Body of pancreas (tissue), 4 donors: Measurements from ENCODE around the gene FAM234B. TPM values are rescaled to one million over a fixed set of nuclear protein-coding genes. Genes with fewer than 3 reads are reported as not detected.

Source experiments
- ATAC-seq: fragments of 150-250 bp; one replicate; pipeline ENCODE4 v1.9.1; 2016
- DNase-seq, 4 donors: peaks; one replicate each; pipeline ENCODE4 v3.0.0-alpha.2; 2019
- H3K27ac ChIP-seq, 4 donors: fragments of 200-600 bp; sonication (generic); 1 replicate in 3 of 4; 2 replicates in 1 of 4; pipeline versions ENCODE4 v1.5.1 to v1.6.1; 2016 to 2019; ENCODE audit warnings: mild to moderate bottlenecking in 1 of 4, mixed read lengths in 1 of 4, moderate library complexity in 1 of 4
- H3K27me3 ChIP-seq, 2 donors: fragments of 200-600 bp; sonication (generic); one replicate each; pipeline ENCODE4 v1.6.0; 2016; ENCODE audit warnings: mild to moderate bottlenecking in 1 of 2
- H3K36me3 ChIP-seq, 2 donors: fragments of 200-600 bp; sonication (generic); replicated peaks in 1 of 2; 2 replicates each; pipeline ENCODE4 v1.5.1; 2016; ENCODE audit warnings: low read depth in 2 of 2; ENCODE audit not compliant: insufficient read depth in 1 of 2
- H3K4me1 ChIP-seq: fragments of 200-600 bp; sonication (generic); one replicate; pipeline ENCODE4 v1.6.0; 2016
- H3K4me3 ChIP-seq, 2 donors: fragments of 200-600 bp; sonication (generic); 1 replicate in 1 of 2; 2 replicates in 1 of 2; pipeline ENCODE4 v1.5.1; 2016 to 2019
- H3K9me3 ChIP-seq, 3 donors: fragments of 200-600 bp; sonication (generic); 1 replicate in 2 of 3; 2 replicates in 1 of 3; pipeline ENCODE4 v1.5.1; 2016
- CTCF ChIP-seq, 7 experiments: fragments of 450-650 bp in 4 of 7; fragments of 200-600 bp in 3 of 7; sonication (generic) in 3 of 7; IDR thresholded peaks; one replicate each; pipeline ENCODE4 v1.5.1; 2016 to 2019; ENCODE audit warnings: antibody characterized with exemption in 7 of 7
- POLR2A ChIP-seq, 3 donors: fragments of 450-650 bp; IDR thresholded peaks; one replicate each; pipeline ENCODE4 v1.6.1; 2016; ENCODE audit warnings: antibody characterized with exemption in 3 of 3, mild to moderate bottlenecking in 2 of 3
- WGBS, 2 donors: methylation state at CpG; one replicate each; pipeline ENCODE4 v1.1.5; 2017; 5-methylcytosine and 5-hydroxymethylcytosine counted together
- intact Hi-C: fragments of 100-400 bp; cut with DNase I; formaldehyde crosslinking; loops from one replicate; pipeline ENCODE4 v1.15.1; 2023
- total RNA-seq, 2 donors: library from RNA; depleted of rRNA; stranded (reverse); fragments of >200 nt; gene quantifications; one replicate each; pipeline ENCODE4 v1.1.0, GENCODE V29; 2016

The FAM234B gene
- total RNA-seq, 2 donors from 2014 or later = 8.0 to 9.6 TPM

- WGBS, 2 donors = 74 to 88% methylated on average over 5 of the region's 5 CpGs
- H3K27ac ChIP-seq = no peak overlapping the region
- ATAC-seq = no peak
- H3K4me3 ChIP-seq = no peak overlapping the region
- H3K36me3 ChIP-seq = no peaks in the 10 kb centered on the region
- H3K4me1 ChIP-seq = peaks cover 21% of the 10 kb centered on the region
- no peak for TF ChIP-seq POLR2A (IDR thresholded peaks at IDR 0.05)
- H3K9me3 ChIP-seq = no peaks in the 10 kb centered on the region
- no peak for DNase-seq
- H3K27me3 ChIP-seq = no peaks in the 10 kb centered on the region
- intact Hi-C loops = no loop called here
These were observed 35.3 kb upstream of the FAM234B start for GRCh38 chr12:13008741-13009380.

GRCh38 chr12:13011098-13011497 lies 33.1 kb upstream of the FAM234B start:
- WGBS, 2 donors = 84 to 88% methylated on average over 6 of the region's 6 CpGs
- Histone ChIP-seq H3K36me3 (no peaks in the 10 kb centered on the region), H3K27ac (no peak overlapping the region), H3K4me1 (peaks cover 6% of the 10 kb centered on the region), H3K27me3 (no peaks in the 10 kb centered on the region), H3K9me3 (no peaks in the 10 kb centered on the region), H3K4me3 (no peak overlapping the region)
- DNase-seq (no peak), ATAC-seq (no peak)
- TF ChIP-seq POLR2A (IDR thresholded peaks at IDR 0.05) = no peak
- no peak for TF ChIP-seq CTCF (IDR thresholded peaks at IDR 0.05)
- intact Hi-C loops = no loop called here

- Histone ChIP-seq H3K4me1 (no peaks in the 10 kb centered on the region), H3K27me3 (no peaks in the 10 kb centered on the region), H3K9me3 (no peaks in the 10 kb centered on the region), H3K4me3 (no peak overlapping the region), H3K27ac (no peak overlapping the region), H3K36me3 (no peaks in the 10 kb centered on the region)
- TF ChIP-seq POLR2A (IDR thresholded peaks at IDR 0.05) (no peak), CTCF (IDR thresholded peaks at IDR 0.05) (no peak)
- intact Hi-C loops = loop anchor here (10.0 kb wide), 1 partner anchor 182 kb away; no protein-coding TSS in a partner anchor
- DNase-seq = no peak
- ATAC-seq = no peak
- WGBS, 2 donors = 69 to 75% methylated on average over 6 of the region's 6 CpGs
These were observed 21.3 kb upstream of the FAM234B start for GRCh38 chr12:13022851-13023271.

GRCh38 chr12:13023811-13024530 lies 20.2 kb upstream of the FAM234B start:
- Histone ChIP-seq H3K27ac (no peak overlapping the region), H3K9me3 (no peaks in the 10 kb centered on the region), H3K4me1 (no peaks in the 10 kb centered on the region), H3K36me3 (no peaks in the 10 kb centered on the region), H3K4me3 (no peak overlapping the region), H3K27me3 (no peaks in the 10 kb centered on the region)
- DNase-seq (peak in 3 of 4 donors; percentile 33 to 60 (median 40)), ATAC-seq (peak; percentile 72)
- TF ChIP-seq CTCF (IDR thresholded peaks at IDR 0.05) (peak in 5 of 7 experiments; percentile 30 to 55 (median 36)), POLR2A (IDR thresholded peaks at IDR 0.05) (no peak)
- WGBS, 2 donors = 64 to 75% methylated on average over 6 of the region's 6 CpGs
- intact Hi-C loops = loop anchor here (10.0 kb wide), 1 partner anchor 181 kb away; no protein-coding TSS in a partner anchor

- Histone ChIP-seq H3K9me3 (no peaks in the 10 kb centered on the region), H3K4me1 (no peaks in the 10 kb centered on the region), H3K27me3 (no peaks in the 10 kb centered on the region), H3K4me3 (no peak overlapping the region), H3K27ac (no peak overlapping the region), H3K36me3 (no peaks in the 10 kb centered on the region)
- TF ChIP-seq POLR2A (IDR thresholded peaks at IDR 0.05) (no peak), CTCF (IDR thresholded peaks at IDR 0.05) (peak in 1 of 7 experiments; percentile 0)
- whole genome bisulfite sequencing, 2 donors = 49 to 68% methylated on average over 5 of the region's 5 CpGs
- no peak for ATAC-seq
- intact Hi-C loops = loop anchor here (10.0 kb wide), 1 partner anchor 180 kb away; no protein-coding TSS in a partner anchor
- no peak for DNase-seq
These were observed 19.7 kb upstream of the FAM234B start for GRCh38 chr12:13024531-13024916.
